ENCODE measurements around the gene PLEKHA7.
"Not testable (repeated sequence)": the region's sequence is repeated elsewhere in the genome, so short reads cannot be mapped to it uniquely, and the experiment has no call there.

The PLEKHA7 gene

GRCh38 chr11:16973338-16973964 lies 40.8 kb downstream of the PLEKHA7 start:
- no peak for FAIRE-seq

GRCh38 chr11:16969010-16969999 lies 44.9 kb downstream of the PLEKHA7 start:
- no peak for FAIRE-seq

GRCh38 chr11:16968196-16968595 lies 46.0 kb downstream of the PLEKHA7 start:
- no peak for FAIRE-seq

- FAIRE-seq, result no peak
Measured at GRCh38 chr11:16966930-16967671, 47.1 kb downstream of the PLEKHA7 start.

GRCh38 chr11:16964501-16964900 lies 49.7 kb downstream of the PLEKHA7 start:
- FAIRE-seq, result no peak

GRCh38 chr11:16963316-16963876 lies 50.8 kb downstream of the PLEKHA7 start:
- FAIRE-seq, result no peak

- not testable (repeated sequence) for FAIRE-seq
Measured at GRCh38 chr11:16962589-16962988, 51.6 kb downstream of the PLEKHA7 start.

- FAIRE-seq, result no peak
Measured at GRCh38 chr11:16962146-16962545, 52.1 kb downstream of the PLEKHA7 start.

- FAIRE-seq, result no peak
Measured at GRCh38 chr11:16960250-16960649, 54.0 kb downstream of the PLEKHA7 start.

GRCh38 chr11:16959602-16960001 lies 54.6 kb downstream of the PLEKHA7 start:
- no peak for FAIRE-seq

GRCh38 chr11:16958833-16959232 lies 55.4 kb downstream of the PLEKHA7 start:
- FAIRE-seq, result no peak

- no peak for FAIRE-seq
Measured at GRCh38 chr11:16956538-16957153, 57.6 kb downstream of the PLEKHA7 start.

- FAIRE-seq, result no peak
Measured at GRCh38 chr11:16953663-16954062, 60.6 kb downstream of the PLEKHA7 start.

- FAIRE-seq, result no peak
Measured at GRCh38 chr11:16946477-16947282, 67.5 kb downstream of the PLEKHA7 start.

GRCh38 chr11:16945671-16946469 lies 68.3 kb downstream of the PLEKHA7 start:
- no peak for FAIRE-seq

- no peak for FAIRE-seq
Measured at GRCh38 chr11:16942911-16943310, 71.3 kb downstream of the PLEKHA7 start.

- no peak for FAIRE-seq
Measured at GRCh38 chr11:16942342-16942741, 71.9 kb downstream of the PLEKHA7 start.

- FAIRE-seq, result no peak
Measured at GRCh38 chr11:16941935-16942334, 72.3 kb downstream of the PLEKHA7 start.

GRCh38 chr11:16938061-16938460 lies 76.2 kb downstream of the PLEKHA7 start:
- FAIRE-seq, result no peak

GRCh38 chr11:16936643-16937042 lies 77.6 kb downstream of the PLEKHA7 start:
- no peak for FAIRE-seq

All from TTC549 (cell line).